SK-N-MC (cell line): Measurements from ENCODE around the gene LMO1.

Source experiments
- EZH2 ChIP-seq: fragments of 200-600 bp; sonication (generic); IDR thresholded peaks from one replicate; pipeline ENCODE4 v1.6.1; 2017; ENCODE audit warnings: antibody characterized with exemption
- POLR2AphosphoS5 ChIP-seq: IDR thresholded peaks from 2 replicates; pipeline ENCODE4 v1.6.1; 2012; ENCODE audit warnings: mild to moderate bottlenecking, low read depth, low read length, borderline replicate concordance

GRCh38 chr11:8239040-8239439, 24.6 kb downstream of the LMO1 start:
- TF ChIP-seq EZH2 (no peak), POLR2AphosphoS5 (no peak)
